ENCODE measurements around the gene ROR2.

GRCh38 chr9:91873637-91874051, 76.4 kb downstream of the ROR2 start:
- TF ChIP-seq EZH2 (IDR thresholded peaks at IDR 0.05; ENCODE audit: insufficient read depth, poor library complexity, severe bottlenecking) (no peak), EZH2phosphoT487 (IDR thresholded peaks at IDR 0.05; ENCODE audit: insufficient read depth, low read depth) (no peak)

Data from GM23248 (cell line).